HepG2 (cell line): Measurements from ENCODE around the gene C1QC. TPM values are rescaled to one million over a fixed set of nuclear protein-coding genes. Genes with fewer than 3 reads are reported as not detected.

Experiments used
- ATAC-seq: fragments of 200-7000 bp; cut with Tn5 transposase; 3 replicates; pipeline ENCODE4 v1.9.1; 2020; ENCODE audit warnings: mild to moderate bottlenecking, moderate library complexity
- BruUV-seq: library from RNA; stranded (reverse); fragments of 400-500 nt; replicated peaks from 2 replicates; lab custom pipeline; 2021; lab: Mats Ljungman, UMichigan
- CTCF ChIA-PET: fragments of 300-600 bp; formaldehyde crosslinking; extraction: SDS; loops from one replicate; lab custom pipeline; 2021; ENCODE audit warnings: low total read pairs, inconsistent platforms, low intra/inter-chr PET ratio; lab: Yijun Ruan, JAX
- POLR2A ChIA-PET: fragments of 350-600 bp; sonication (Branson Sonifier 250); formaldehyde crosslinking; loops from one replicate; lab custom pipeline; 2020; ENCODE audit warnings: antibody characterized with exemption, inconsistent platforms; lab: Yijun Ruan, JAX
- DNase-seq: peaks from one replicate; pipeline ENCODE4 v3.0.0-alpha.2; 2015; ENCODE audit warnings: low spot score
- FAIRE-seq: peaks from 3 replicates; lab custom pipeline; 2011; peaks lifted over from hg19 to GRCh38; lab: Jason Lieb, UNC
- H2AFZ ChIP-seq: one replicate; pipeline ENCODE4 v1.6.1; 2011; ENCODE audit warnings: low read length, inconsistent platforms
- H3K27ac ChIP-seq: fragments of 300-600 bp; 3 replicates; pipeline ENCODE4 v1.8.0; 2011; ENCODE audit warnings: mixed run types, mild to moderate bottlenecking, mixed read lengths, low read length, inconsistent platforms; ENCODE audit not compliant: insufficient read depth; ENCODE audit errors: extremely low read length
- H3K27me3 ChIP-seq, 2 experiments: fragments of 200-600 bp in 1 of 2; 2 replicates in 1 of 2; 3 replicates in 1 of 2; pipeline versions ENCODE4 v1.6.0 to v1.8.0; 2011; ENCODE audit warnings: low read length in 2 of 2, mild to moderate bottlenecking in 2 of 2, moderate library complexity in 2 of 2, inconsistent platforms in 1 of 2; ENCODE audit not compliant: insufficient read depth in 2 of 2, control insufficient read depth in 1 of 2
- H3K36me3 ChIP-seq, 2 experiments: fragments of 200-600 bp in 1 of 2; replicated peaks in 1 of 2; 2 replicates in 1 of 2; 3 replicates in 1 of 2; pipeline versions ENCODE4 v1.5.1 to v1.8.0; 2011; ENCODE audit warnings: low read length in 2 of 2, inconsistent platforms in 1 of 2; ENCODE audit not compliant: insufficient read depth in 2 of 2, control insufficient read depth in 1 of 2
- H3K4me1 ChIP-seq: 2 replicates; pipeline ENCODE4 v1.5.1; 2012; ENCODE audit warnings: low read length, inconsistent platforms; ENCODE audit not compliant: insufficient read depth
- H3K4me2 ChIP-seq: 2 replicates; pipeline ENCODE4 v1.6.0; 2011; ENCODE audit warnings: low read depth, low read length, inconsistent platforms
- H3K4me3 ChIP-seq, 3 experiments: fragments of 200-600 bp in 1 of 3; sonication (generic), shearing (Covaris generic) in 1 of 3; replicated peaks in 1 of 3; 2 replicates each; pipeline ENCODE4 v1.5.1; 2011 to 2016; ENCODE audit warnings: low read length in 3 of 3, inconsistent platforms in 2 of 3, low read depth in 2 of 3, mild to moderate bottlenecking in 2 of 3, control low read depth in 1 of 3, mixed read lengths in 1 of 3; ENCODE audit not compliant: insufficient read depth in 1 of 3
- H3K79me2 ChIP-seq: one replicate; pipeline ENCODE4 v1.6.1; 2011; ENCODE audit warnings: low read length, inconsistent platforms; ENCODE audit not compliant: insufficient read depth
- H3K9ac ChIP-seq: 2 replicates; pipeline ENCODE4 v1.6.0; 2011; ENCODE audit warnings: mild to moderate bottlenecking, low read depth, low read length, inconsistent platforms; ENCODE audit not compliant: insufficient read depth
- H3K9me3 ChIP-seq: 2 replicates; pipeline ENCODE4 v1.5.1; 2012; ENCODE audit warnings: mild to moderate bottlenecking, low read length
- H4K20me1 ChIP-seq: 2 replicates; pipeline ENCODE4 v1.6.0; 2011; ENCODE audit warnings: inconsistent platforms, mild to moderate bottlenecking, low read length, moderate library complexity; ENCODE audit not compliant: insufficient read depth
- AGO2 ChIP-seq: fragments of 200-400 bp; formaldehyde crosslinking; optimal IDR thresholded peaks from 2 replicates; pipeline ENCODE3; 2017; ENCODE audit warnings: mild to moderate bottlenecking, low read depth, low read length, moderate library complexity
- CEBPG ChIP-seq: IDR thresholded peaks from 2 replicates; pipeline ENCODE4 v1.6.1; 2016
- FOXM1 ChIP-seq: sonication (generic); formaldehyde crosslinking; IDR thresholded peaks from 2 replicates; pipeline ENCODE4 v1.5.0; 2020; ENCODE audit warnings: missing genetic modification reagents
- FOXO1 ChIP-seq: sonication (generic); formaldehyde crosslinking; IDR thresholded peaks from 2 replicates; pipeline ENCODE4 v1.4.0; 2020; ENCODE audit warnings: missing genetic modification reagents
- IKZF4 ChIP-seq: sonication (generic); formaldehyde crosslinking; IDR thresholded peaks from 2 replicates; pipeline ENCODE4 v1.5.1; 2020; ENCODE audit warnings: borderline replicate concordance, mild to moderate bottlenecking, low read depth, missing genetic modification reagents; ENCODE audit errors: not compliant biosample characterization
- MBD4 ChIP-seq: IDR thresholded peaks from 2 replicates; pipeline ENCODE4 v1.6.1; 2012; ENCODE audit warnings: low read length, inconsistent platforms, borderline replicate concordance
- SNRNP70 ChIP-seq: fragments of 200-400 bp; formaldehyde crosslinking; IDR thresholded peaks from 2 replicates; pipeline ENCODE4 v1.6.1; 2017; ENCODE audit warnings: mild to moderate bottlenecking, low read depth, low read length, moderate library complexity
- STAT5B ChIP-seq: sonication (generic); formaldehyde crosslinking; IDR thresholded peaks from 2 replicates; pipeline ENCODE4 v1.4.0; 2020; ENCODE audit warnings: missing genetic modification reagents
- ZBTB42 ChIP-seq: sonication (generic); formaldehyde crosslinking; IDR thresholded peaks from 2 replicates; pipeline ENCODE4 v1.5.0; 2020; ENCODE audit warnings: mild to moderate bottlenecking, missing genetic modification reagents
- ZMAT3 ChIP-seq: sonication (generic); formaldehyde crosslinking; conservative IDR thresholded peaks from 2 replicates; pipeline ENCODE4 v1.7.0; 2021; ENCODE audit warnings: missing genetic modification reagents
- ZNF354B ChIP-seq: sonication (generic); formaldehyde crosslinking; IDR thresholded peaks from 2 replicates; pipeline ENCODE4 v1.8.0; 2022; ENCODE audit warnings: mild to moderate bottlenecking, missing genetic modification reagents
- WGBS: methylation state at CpG from one replicate; pipeline ENCODE4 v1.1.6; 2017; ENCODE audit warnings: low lambda C conversion rate; 5-methylcytosine and 5-hydroxymethylcytosine counted together
- in situ Hi-C: cut with HindIII; loops from 2 replicates; pipeline ENCODE4 v1.10.0; 2017; ENCODE audit warnings: low pct_unique_long_range_greater_than_20kb; ENCODE audit not compliant: extremely low pct_ligation_motif_present
- intact Hi-C: fragments of 100-400 bp; cut with micrococcal nuclease; formaldehyde crosslinking; loops from one replicate; pipeline ENCODE4 v1.10.0; 2022; ENCODE audit not compliant: unreplicated experiment
- polyA plus RNA-seq, 8 experiments: library from polyadenylated mRNA; depleted of rRNA in 3 of 8; stranded (reverse) in 7 of 8; unstranded in 1 of 8; fragments of >200 nt; fragmentation: Illumina TruSeq in 4 of 8; extraction: Trizol in 4 of 8; gene quantifications; 2 replicates each; pipeline versions ENCODE4 v1.2.1 to v1.2.3, GENCODE V29; 2011 to 2016; ENCODE audit warnings: low read depth in 4 of 8, missing spikeins in 1 of 8, mixed read lengths in 1 of 8; ENCODE audit not compliant: insufficient read depth in 1 of 8
- total RNA-seq, 5 experiments: library from RNA; depleted of rRNA; stranded (reverse); fragments of >200 nt; fragmentation: Illumina TruSeq; extraction: Trizol; gene quantifications; 2 replicates each; pipeline ENCODE4 v1.2.3, GENCODE V29; 2016; ENCODE audit warnings: low read depth in 1 of 5
- TF ChIP-seq, protein P1 (sequence below): sonication (generic); formaldehyde crosslinking; IDR thresholded peaks from 2 replicates; pipeline ENCODE4 v1.4.0; 2020; ENCODE audit warnings: low read depth, missing genetic modification reagents

C1QC gene
- total and polyA plus RNA-seq, 2 of the 13 experiments (the other 11 are each of a cell fraction or from before 2014, with no cell fraction given) = not detected

DNA sequence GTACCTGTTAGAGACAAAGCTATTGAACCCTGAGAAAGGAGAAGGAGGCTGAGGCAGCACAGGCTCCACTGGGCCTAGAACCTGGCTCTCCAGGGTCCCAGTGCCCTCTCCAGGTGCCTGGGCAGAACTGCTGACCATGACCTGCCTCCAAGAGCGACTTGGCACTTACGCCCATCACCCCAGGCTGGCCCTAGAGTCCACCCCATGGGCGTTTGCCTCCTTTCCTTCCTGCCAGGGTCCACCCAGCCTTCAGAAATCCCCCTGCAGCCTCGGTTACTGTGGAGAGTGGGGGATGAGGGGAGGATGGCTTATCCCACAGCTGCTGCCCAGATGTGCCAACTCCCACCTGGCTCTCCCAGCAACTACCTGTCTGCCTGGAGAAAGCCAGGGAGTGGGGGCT lies 21.7 kb upstream of the C1QC start:
- no peak overlapping the region for H2AFZ ChIP-seq
- H4K20me1 ChIP-seq = 0 out of 2 replicates have a peak, but pooled peaks cover 6% of the 10 kb centered on the region
- H3K79me2 ChIP-seq = no peaks in the 10 kb centered on the region
- H3K9me3 ChIP-seq = no peaks in the 10 kb centered on the region
- TF ChIP-seq AGO2 = no peak
- no peak for TF ChIP-seq ZBTB42
- no peak for TF ChIP-seq IKZF4 (CRISPR knock-in tag)
- TF ChIP-seq ZMAT3 (CRISPR knock-in tag) = no peak
- TF ChIP-seq MBD4 = no peak
- no peak for TF ChIP-seq STAT5B
- TF ChIP-seq ZNF354B (CRISPR knock-in tag) = no peak
- TF ChIP-seq SNRNP70 = no peak
- no peak for TF ChIP-seq FOXM1 (CRISPR knock-in tag)
- TF ChIP-seq FOXO1 (CRISPR knock-in tag) = no peak
- TF ChIP-seq CEBPG (CRISPR knock-in tag) = no peak
- TF ChIP-seq, protein P1, sequence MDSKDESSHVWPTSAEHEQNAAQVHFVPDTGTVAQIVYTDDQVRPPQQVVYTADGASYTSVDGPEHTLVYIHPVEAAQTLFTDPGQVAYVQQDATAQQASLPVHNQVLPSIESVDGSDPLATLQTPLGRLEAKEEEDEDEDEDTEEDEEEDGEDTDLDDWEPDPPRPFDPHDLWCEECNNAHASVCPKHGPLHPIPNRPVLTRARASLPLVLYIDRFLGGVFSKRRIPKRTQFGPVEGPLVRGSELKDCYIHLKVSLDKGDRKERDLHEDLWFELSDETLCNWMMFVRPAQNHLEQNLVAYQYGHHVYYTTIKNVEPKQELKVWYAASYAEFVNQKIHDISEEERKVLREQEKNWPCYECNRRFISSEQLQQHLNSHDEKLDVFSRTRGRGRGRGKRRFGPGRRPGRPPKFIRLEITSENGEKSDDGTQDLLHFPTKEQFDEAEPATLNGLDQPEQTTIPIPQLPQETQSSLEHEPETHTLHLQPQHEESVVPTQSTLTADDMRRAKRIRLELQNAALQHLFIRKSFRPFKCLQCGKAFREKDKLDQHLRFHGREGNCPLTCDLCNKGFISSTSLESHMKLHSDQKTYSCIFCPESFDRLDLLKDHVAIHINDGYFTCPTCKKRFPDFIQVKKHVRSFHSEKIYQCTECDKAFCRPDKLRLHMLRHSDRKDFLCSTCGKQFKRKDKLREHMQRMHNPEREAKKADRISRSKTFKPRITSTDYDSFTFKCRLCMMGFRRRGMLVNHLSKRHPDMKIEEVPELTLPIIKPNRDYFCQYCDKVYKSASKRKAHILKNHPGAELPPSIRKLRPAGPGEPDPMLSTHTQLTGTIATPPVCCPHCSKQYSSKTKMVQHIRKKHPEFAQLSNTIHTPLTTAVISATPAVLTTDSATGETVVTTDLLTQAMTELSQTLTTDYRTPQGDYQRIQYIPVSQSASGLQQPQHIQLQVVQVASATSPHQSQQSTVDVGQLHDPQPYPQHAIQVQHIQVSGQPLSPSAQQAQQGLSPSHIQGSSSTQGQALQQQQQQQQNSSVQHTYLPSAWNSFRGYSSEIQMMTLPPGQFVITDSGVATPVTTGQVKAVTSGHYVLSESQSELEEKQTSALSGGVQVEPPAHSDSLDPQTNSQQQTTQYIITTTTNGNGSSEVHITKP = no peak
- H3K4me2 ChIP-seq = no peak overlapping the region
- peaks cover 5 to 47% of the 10 kb centered on the region in 2 experiments for H3K27me3 ChIP-seq
- DNase-seq = no peak
- no TSS peak for BruUV-seq
- no peak overlapping the region for H3K27ac ChIP-seq
- in situ Hi-C loops = no loop called here
- H3K4me1 ChIP-seq = no peaks in the 10 kb centered on the region
- CTCF ChIA-PET = no interaction called here
- POLR2A ChIA-PET = no interaction called here
- ATAC-seq = no peak
- WGBS = 0% methylated on average over 1 of the region's 4 CpGs
- no peak for FAIRE-seq
- H3K9ac ChIP-seq = no peak overlapping the region
- H3K36me3 ChIP-seq = no peaks in the 10 kb centered on the region
- H3K4me3 ChIP-seq = no peak overlapping the region
- intact Hi-C loops = no loop called here
